HepG2 (cell line): Measurements from ENCODE around the gene CIDEA. TPM values are rescaled to one million over a fixed set of nuclear protein-coding genes. Genes with fewer than 3 reads are reported as not detected.
A peak's percentile ranks its signal among the peaks of the same experiment; 100 is the strongest.

Source experiments
- ATAC-seq: fragments of 200-7000 bp; cut with Tn5 transposase; 3 replicates; pipeline ENCODE4 v1.9.1; 2020; ENCODE audit warnings: mild to moderate bottlenecking, moderate library complexity
- BruUV-seq: library from RNA; stranded (reverse); fragments of 400-500 nt; replicated peaks from 2 replicates; lab custom pipeline; 2021; lab: Mats Ljungman, UMichigan
- CTCF ChIA-PET: fragments of 300-600 bp; formaldehyde crosslinking; extraction: SDS; loops from one replicate; lab custom pipeline; 2021; ENCODE audit warnings: low total read pairs, inconsistent platforms, low intra/inter-chr PET ratio; lab: Yijun Ruan, JAX
- POLR2A ChIA-PET: fragments of 350-600 bp; sonication (Branson Sonifier 250); formaldehyde crosslinking; loops from one replicate; lab custom pipeline; 2020; ENCODE audit warnings: antibody characterized with exemption, inconsistent platforms; lab: Yijun Ruan, JAX
- DNase-seq: peaks from one replicate; pipeline ENCODE4 v3.0.0-alpha.2; 2015; ENCODE audit warnings: low spot score
- FAIRE-seq: peaks from 3 replicates; lab custom pipeline; 2011; peaks lifted over from hg19 to GRCh38; lab: Jason Lieb, UNC
- H2AFZ ChIP-seq: one replicate; pipeline ENCODE4 v1.6.1; 2011; ENCODE audit warnings: low read length, inconsistent platforms
- H3K27ac ChIP-seq: fragments of 300-600 bp; 3 replicates; pipeline ENCODE4 v1.8.0; 2011; ENCODE audit warnings: mixed run types, mild to moderate bottlenecking, mixed read lengths, low read length, inconsistent platforms; ENCODE audit not compliant: insufficient read depth; ENCODE audit errors: extremely low read length
- H3K27me3 ChIP-seq, 2 experiments: fragments of 200-600 bp in 1 of 2; 2 replicates in 1 of 2; 3 replicates in 1 of 2; pipeline versions ENCODE4 v1.6.0 to v1.8.0; 2011; ENCODE audit warnings: low read length in 2 of 2, mild to moderate bottlenecking in 2 of 2, moderate library complexity in 2 of 2, inconsistent platforms in 1 of 2; ENCODE audit not compliant: insufficient read depth in 2 of 2, control insufficient read depth in 1 of 2
- H3K36me3 ChIP-seq, 2 experiments: fragments of 200-600 bp in 1 of 2; replicated peaks in 1 of 2; 2 replicates in 1 of 2; 3 replicates in 1 of 2; pipeline versions ENCODE4 v1.5.1 to v1.8.0; 2011; ENCODE audit warnings: low read length in 2 of 2, inconsistent platforms in 1 of 2; ENCODE audit not compliant: insufficient read depth in 2 of 2, control insufficient read depth in 1 of 2
- H3K4me1 ChIP-seq: 2 replicates; pipeline ENCODE4 v1.5.1; 2012; ENCODE audit warnings: low read length, inconsistent platforms; ENCODE audit not compliant: insufficient read depth
- H3K4me2 ChIP-seq: 2 replicates; pipeline ENCODE4 v1.6.0; 2011; ENCODE audit warnings: low read depth, low read length, inconsistent platforms
- H3K4me3 ChIP-seq, 3 experiments: fragments of 200-600 bp in 1 of 3; sonication (generic), shearing (Covaris generic) in 1 of 3; replicated peaks in 1 of 3; 2 replicates each; pipeline ENCODE4 v1.5.1; 2011 to 2016; ENCODE audit warnings: low read length in 3 of 3, inconsistent platforms in 2 of 3, low read depth in 2 of 3, mild to moderate bottlenecking in 2 of 3, control low read depth in 1 of 3, mixed read lengths in 1 of 3; ENCODE audit not compliant: insufficient read depth in 1 of 3
- H3K79me2 ChIP-seq: one replicate; pipeline ENCODE4 v1.6.1; 2011; ENCODE audit warnings: low read length, inconsistent platforms; ENCODE audit not compliant: insufficient read depth
- H3K9ac ChIP-seq: 2 replicates; pipeline ENCODE4 v1.6.0; 2011; ENCODE audit warnings: mild to moderate bottlenecking, low read depth, low read length, inconsistent platforms; ENCODE audit not compliant: insufficient read depth
- H3K9me3 ChIP-seq: 2 replicates; pipeline ENCODE4 v1.5.1; 2012; ENCODE audit warnings: mild to moderate bottlenecking, low read length
- H4K20me1 ChIP-seq: 2 replicates; pipeline ENCODE4 v1.6.0; 2011; ENCODE audit warnings: inconsistent platforms, mild to moderate bottlenecking, low read length, moderate library complexity; ENCODE audit not compliant: insufficient read depth
- AGO2 ChIP-seq: fragments of 200-400 bp; formaldehyde crosslinking; optimal IDR thresholded peaks from 2 replicates; pipeline ENCODE3; 2017; ENCODE audit warnings: mild to moderate bottlenecking, low read depth, low read length, moderate library complexity
- ARNT2 ChIP-seq: sonication (generic); formaldehyde crosslinking; IDR thresholded peaks from 2 replicates; pipeline ENCODE4 v1.8.0; 2022; ENCODE audit warnings: mild to moderate bottlenecking, low read depth, missing genetic modification reagents, moderate library complexity
- CEBPG ChIP-seq: IDR thresholded peaks from 2 replicates; pipeline ENCODE4 v1.6.1; 2016
- FOSL2 ChIP-seq: sonication (generic); formaldehyde crosslinking; IDR thresholded peaks from 2 replicates; pipeline ENCODE4 v1.4.0; 2020; ENCODE audit warnings: missing genetic modification reagents
- GABPB1 ChIP-seq: IDR thresholded peaks from 2 replicates; pipeline ENCODE4 v1.6.1; 2016; ENCODE audit warnings: mild to moderate bottlenecking, missing genetic modification reagents, moderate library complexity, missing compliant biosample characterization
- KDM4B ChIP-seq: sonication (generic); formaldehyde crosslinking; IDR thresholded peaks from 2 replicates; pipeline ENCODE4 v1.4.0; 2020; ENCODE audit warnings: missing genetic modification reagents
- MEF2D ChIP-seq: sonication (generic); formaldehyde crosslinking; IDR thresholded peaks from 2 replicates; pipeline ENCODE4 v1.5.1; 2020; ENCODE audit warnings: mild to moderate bottlenecking, missing genetic modification reagents
- NR2F6 ChIP-seq, 2 experiments: IDR thresholded peaks; 2 replicates each; pipeline ENCODE4 v1.6.1; 2016; ENCODE audit warnings: antibody characterized with exemption in 1 of 2, mild to moderate bottlenecking in 1 of 2
- PCBP1 ChIP-seq: fragments of 200-400 bp; formaldehyde crosslinking; IDR thresholded peaks from 2 replicates; pipeline ENCODE4 v1.6.1; 2017; ENCODE audit warnings: mild to moderate bottlenecking, low read depth, low read length, borderline replicate concordance
- PHF5A ChIP-seq: IDR thresholded peaks from one replicate; pipeline ENCODE4 v1.6.1; 2018; ENCODE audit warnings: low read depth, missing genetic modification reagents; ENCODE audit not compliant: unreplicated experiment
- POLR2G ChIP-seq: fragments of 200-400 bp; formaldehyde crosslinking; IDR thresholded peaks from 2 replicates; pipeline ENCODE4 v1.6.1; 2018; ENCODE audit warnings: mild to moderate bottlenecking, low read depth, low read length, moderate library complexity
- ZC3H4 ChIP-seq: sonication (generic); formaldehyde crosslinking; IDR thresholded peaks from 2 replicates; pipeline ENCODE4 v1.4.0; 2020; ENCODE audit warnings: missing genetic modification reagents, borderline replicate concordance
- ZNF264 ChIP-seq: sonication (generic); formaldehyde crosslinking; IDR thresholded peaks from 2 replicates; pipeline ENCODE4 v1.4.0; 2020; ENCODE audit warnings: missing genetic modification reagents
- ZNF703 ChIP-seq: sonication (generic); formaldehyde crosslinking; IDR thresholded peaks from 2 replicates; pipeline ENCODE4 v1.5.1; 2020; ENCODE audit warnings: missing genetic modification reagents, mild to moderate bottlenecking, moderate library complexity, borderline replicate concordance
- ZNF709 ChIP-seq: sonication (generic); formaldehyde crosslinking; IDR thresholded peaks from 2 replicates; pipeline ENCODE4 v1.5.0; 2020; ENCODE audit warnings: mild to moderate bottlenecking, missing genetic modification reagents
- ZNF777 ChIP-seq: sonication (generic); formaldehyde crosslinking; IDR thresholded peaks from 2 replicates; pipeline ENCODE4 v1.4.0; 2020; ENCODE audit warnings: missing genetic modification reagents
- WGBS: methylation state at CpG from one replicate; pipeline ENCODE4 v1.1.6; 2017; ENCODE audit warnings: low lambda C conversion rate; 5-methylcytosine and 5-hydroxymethylcytosine counted together
- in situ Hi-C: cut with HindIII; loops from 2 replicates; pipeline ENCODE4 v1.10.0; 2017; ENCODE audit warnings: low pct_unique_long_range_greater_than_20kb; ENCODE audit not compliant: extremely low pct_ligation_motif_present
- intact Hi-C: fragments of 100-400 bp; cut with micrococcal nuclease; formaldehyde crosslinking; loops from one replicate; pipeline ENCODE4 v1.10.0; 2022; ENCODE audit not compliant: unreplicated experiment
- polyA plus RNA-seq, 8 experiments: library from polyadenylated mRNA; depleted of rRNA in 3 of 8; stranded (reverse) in 7 of 8; unstranded in 1 of 8; fragments of >200 nt; fragmentation: Illumina TruSeq in 4 of 8; extraction: Trizol in 4 of 8; gene quantifications; 2 replicates each; pipeline versions ENCODE4 v1.2.1 to v1.2.3, GENCODE V29; 2011 to 2016; ENCODE audit warnings: low read depth in 4 of 8, missing spikeins in 1 of 8, mixed read lengths in 1 of 8; ENCODE audit not compliant: insufficient read depth in 1 of 8
- total RNA-seq, 5 experiments: library from RNA; depleted of rRNA; stranded (reverse); fragments of >200 nt; fragmentation: Illumina TruSeq; extraction: Trizol; gene quantifications; 2 replicates each; pipeline ENCODE4 v1.2.3, GENCODE V29; 2016; ENCODE audit warnings: low read depth in 1 of 5
- TF ChIP-seq, protein P1 (sequence below): sonication (generic); formaldehyde crosslinking; IDR thresholded peaks from 2 replicates; pipeline ENCODE4 v1.9.0; 2021; ENCODE audit warnings: missing genetic modification reagents, borderline replicate concordance
- TF ChIP-seq, protein P2 (sequence below): sonication (generic); formaldehyde crosslinking; conservative IDR thresholded peaks from 2 replicates; pipeline ENCODE4 v1.8.0; 2022; ENCODE audit warnings: missing genetic modification reagents

CIDEA gene
- total and polyA plus RNA-seq, 2 of the 13 experiments (the other 11 are each of a cell fraction or from before 2014, with no cell fraction given) = not detected

DNA sequence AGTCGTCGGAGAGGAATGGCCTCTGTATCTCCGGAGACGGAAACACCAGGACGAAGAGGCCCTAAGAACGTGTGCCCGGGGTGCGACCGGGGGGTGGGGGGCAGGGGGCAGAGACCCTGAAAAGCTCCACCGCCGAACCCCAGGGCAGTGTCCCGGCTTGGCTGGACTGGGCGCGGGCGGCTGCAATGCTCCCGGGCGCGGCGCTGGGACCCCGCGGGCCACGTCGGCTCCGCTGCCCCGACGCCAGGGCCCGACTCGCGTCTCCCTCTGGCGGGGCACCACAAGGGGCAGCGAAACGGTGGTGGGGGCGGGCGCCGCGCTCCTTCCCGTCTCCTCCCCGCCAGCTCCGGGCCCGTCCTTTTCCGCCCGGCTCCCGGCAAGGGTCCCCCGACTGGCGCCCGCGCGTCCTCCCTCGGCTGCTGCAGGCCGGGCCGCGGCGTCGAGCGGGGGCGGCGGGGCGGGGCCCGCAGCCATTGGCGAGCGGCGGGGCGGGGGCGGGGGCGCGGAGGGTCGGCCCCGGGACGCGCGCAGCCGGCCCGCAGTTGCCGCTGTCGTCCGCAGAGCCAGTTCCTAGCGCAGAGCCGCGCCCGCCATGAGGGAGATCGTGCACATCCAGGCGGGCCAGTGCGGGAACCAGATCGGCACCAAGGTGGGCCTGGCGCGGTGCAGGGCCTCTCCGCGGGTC lies 53.7 kb downstream of the CIDEA start, which contains the start of gene TUBB6 (continued):
- TF ChIP-seq ZNF264 (CRISPR knock-in tag) = no peak
- TF ChIP-seq KDM4B (CRISPR knock-in tag) = no peak
- TF ChIP-seq PHF5A = no peak
- TF ChIP-seq ARNT2 (CRISPR knock-in tag) = peak; percentile 44
- peak; percentile 97 for TF ChIP-seq ZNF777 (CRISPR knock-in tag)

DNA sequence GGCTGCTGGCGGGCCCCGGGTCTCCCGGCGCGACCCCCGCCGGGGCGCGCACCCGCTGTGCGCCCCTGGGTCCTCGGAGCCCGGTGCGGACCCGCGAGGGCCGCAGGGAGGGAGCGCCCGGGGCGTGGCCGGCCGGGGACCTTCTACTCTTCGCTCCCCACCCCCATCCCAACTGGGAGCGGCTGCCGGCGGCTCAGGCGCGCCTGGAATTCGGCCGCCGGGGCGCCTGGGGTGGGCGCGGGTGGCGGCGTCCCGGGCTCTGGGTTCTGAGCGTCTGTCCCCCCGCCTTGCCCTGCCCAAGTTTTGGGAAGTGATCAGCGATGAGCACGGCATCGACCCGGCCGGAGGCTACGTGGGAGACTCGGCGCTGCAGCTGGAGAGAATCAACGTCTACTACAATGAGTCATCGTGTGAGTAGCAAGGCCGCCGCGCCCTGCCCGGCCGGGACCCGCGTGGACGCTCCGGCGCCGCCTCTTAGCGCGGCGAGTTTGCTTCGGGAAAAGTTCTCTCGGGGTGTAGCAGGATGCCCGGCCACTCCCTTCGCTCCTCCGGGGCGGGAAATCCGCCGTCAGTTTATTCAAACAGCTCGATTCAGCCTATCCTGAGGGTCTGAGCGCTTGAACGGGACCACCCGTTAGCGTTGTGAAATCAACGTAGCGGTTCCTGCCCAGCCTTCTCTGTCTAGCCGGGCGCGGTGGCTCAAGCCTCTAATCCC lies 54.4 kb downstream of the CIDEA start:
- Histone ChIP-seq H4K20me1 (no peaks in the 10 kb centered on the region), H3K27me3 (peaks cover 6 to 43% of the 10 kb centered on the region in 2 experiments), H2AFZ (no peak overlapping the region), H3K27ac (no peak overlapping the region), H3K9me3 (no peaks in the 10 kb centered on the region), H3K4me1 (peaks cover 38% of the 10 kb centered on the region), H3K4me3 (peak overlapping the region; percentile 69 to 75 (median 70)), H3K36me3 (0 out of 5 replicates have a peak, but pooled peaks cover 0 to 5% of the 10 kb centered on the region in 2 experiments), H3K9ac (peak overlapping the region; percentile 54), H3K79me2 (no peaks in the 10 kb centered on the region), H3K4me2 (peak overlapping the region; percentile 88)
- ChIA-PET CTCF (interaction anchor here (1.5 kb wide), 1 partner anchor 37 kb away, joined by 5 read pairs; no protein-coding TSS in a partner anchor), POLR2A (interaction anchor here (3.1 kb wide), 1 partner anchor 30 kb away, joined by 7 read pairs; no protein-coding TSS in a partner anchor)
- FAIRE-seq (no peak), DNase-seq (peak; percentile 29), ATAC-seq (peak; percentile 62)
- intact Hi-C loops = loop anchor here (5.0 kb wide), 1 partner anchor 36 kb away; no protein-coding TSS in a partner anchor
- 0% methylated on average over 13 of the region's 81 CpGs for WGBS
- in situ Hi-C loops = no loop called here
- no TSS peak for BruUV-seq
- TF ChIP-seq GABPB1 (CRISPR knock-in tag) = peak; percentile 35; the same call in 1 of the 2 replicates
- no peak for TF ChIP-seq ZNF703 (CRISPR knock-in tag)
- no peak for TF ChIP-seq KDM4B (CRISPR knock-in tag)
- peak; percentile 94 for TF ChIP-seq FOSL2
- TF ChIP-seq CEBPG = peak; percentile 23; the same call in 1 of the 2 replicates
- TF ChIP-seq NR2F6 (IDR thresholded peaks at IDR 0.05) = no peak
- no peak for TF ChIP-seq NR2F6 (CRISPR knock-in tag; IDR thresholded peaks at IDR 0.05)
- no peak for TF ChIP-seq MEF2D
- no peak for TF ChIP-seq ZNF709 (CRISPR knock-in tag)
- peak; percentile 40 for TF ChIP-seq AGO2
- TF ChIP-seq, protein P1, sequence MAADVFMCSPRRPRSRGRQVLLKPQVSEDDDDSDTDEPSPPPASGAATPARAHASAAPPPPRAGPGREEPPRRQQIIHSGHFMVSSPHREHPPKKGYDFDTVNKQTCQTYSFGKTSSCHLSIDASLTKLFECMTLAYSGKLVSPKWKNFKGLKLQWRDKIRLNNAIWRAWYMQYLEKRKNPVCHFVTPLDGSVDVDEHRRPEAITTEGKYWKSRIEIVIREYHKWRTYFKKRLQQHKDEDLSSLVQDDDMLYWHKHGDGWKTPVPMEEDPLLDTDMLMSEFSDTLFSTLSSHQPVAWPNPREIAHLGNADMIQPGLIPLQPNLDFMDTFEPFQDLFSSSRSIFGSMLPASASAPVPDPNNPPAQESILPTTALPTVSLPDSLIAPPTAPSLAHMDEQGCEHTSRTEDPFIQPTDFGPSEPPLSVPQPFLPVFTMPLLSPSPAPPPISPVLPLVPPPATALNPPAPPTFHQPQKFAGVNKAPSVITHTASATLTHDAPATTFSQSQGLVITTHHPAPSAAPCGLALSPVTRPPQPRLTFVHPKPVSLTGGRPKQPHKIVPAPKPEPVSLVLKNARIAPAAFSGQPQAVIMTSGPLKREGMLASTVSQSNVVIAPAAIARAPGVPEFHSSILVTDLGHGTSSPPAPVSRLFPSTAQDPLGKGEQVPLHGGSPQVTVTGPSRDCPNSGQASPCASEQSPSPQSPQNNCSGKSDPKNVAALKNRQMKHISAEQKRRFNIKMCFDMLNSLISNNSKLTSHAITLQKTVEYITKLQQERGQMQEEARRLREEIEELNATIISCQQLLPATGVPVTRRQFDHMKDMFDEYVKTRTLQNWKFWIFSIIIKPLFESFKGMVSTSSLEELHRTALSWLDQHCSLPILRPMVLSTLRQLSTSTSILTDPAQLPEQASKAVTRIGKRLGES (CRISPR knock-in tag) = no peak
- TF ChIP-seq POLR2G = no peak
- TF ChIP-seq, protein P2, sequence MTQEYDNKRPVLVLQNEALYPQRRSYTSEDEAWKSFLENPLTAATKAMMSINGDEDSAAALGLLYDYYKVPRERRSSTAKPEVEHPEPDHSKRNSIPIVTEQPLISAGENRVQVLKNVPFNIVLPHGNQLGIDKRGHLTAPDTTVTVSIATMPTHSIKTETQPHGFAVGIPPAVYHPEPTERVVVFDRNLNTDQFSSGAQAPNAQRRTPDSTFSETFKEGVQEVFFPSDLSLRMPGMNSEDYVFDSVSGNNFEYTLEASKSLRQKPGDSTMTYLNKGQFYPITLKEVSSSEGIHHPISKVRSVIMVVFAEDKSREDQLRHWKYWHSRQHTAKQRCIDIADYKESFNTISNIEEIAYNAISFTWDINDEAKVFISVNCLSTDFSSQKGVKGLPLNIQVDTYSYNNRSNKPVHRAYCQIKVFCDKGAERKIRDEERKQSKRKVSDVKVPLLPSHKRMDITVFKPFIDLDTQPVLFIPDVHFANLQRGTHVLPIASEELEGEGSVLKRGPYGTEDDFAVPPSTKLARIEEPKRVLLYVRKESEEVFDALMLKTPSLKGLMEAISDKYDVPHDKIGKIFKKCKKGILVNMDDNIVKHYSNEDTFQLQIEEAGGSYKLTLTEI (CRISPR knock-in tag) = no peak
- no peak for TF ChIP-seq PCBP1
- TF ChIP-seq ZC3H4 = no peak
